Stimulated activated CD8-positive, alpha-beta memory T cell treated with anti-CD3 and anti-CD28 coated beads, Interleukin-12 subunit alpha, Interleukin-12 subunit beta, amount 100 ng/mL, for 24 hours (primary cell): ENCODE data around the gene THBS2.
"Not testable (repeated sequence)": the region's sequence is repeated elsewhere in the genome, so short reads cannot be mapped to it uniquely, and the experiment has no call there.

ENCODE experiments used
- DNase-seq: peaks from one replicate; pipeline ENCODE4 v3.0.0-alpha.2; 2020; ENCODE audit errors: extremely low read depth

The THBS2 gene

GRCh38 chr6:169271877-169272216 lies 18.2 kb upstream of the THBS2 start:
- DNase-seq: no peak

- no peak for DNase-seq
Observed at GRCh38 chr6:169271158-169271876, 17.7 kb upstream of the THBS2 start.

DNA sequence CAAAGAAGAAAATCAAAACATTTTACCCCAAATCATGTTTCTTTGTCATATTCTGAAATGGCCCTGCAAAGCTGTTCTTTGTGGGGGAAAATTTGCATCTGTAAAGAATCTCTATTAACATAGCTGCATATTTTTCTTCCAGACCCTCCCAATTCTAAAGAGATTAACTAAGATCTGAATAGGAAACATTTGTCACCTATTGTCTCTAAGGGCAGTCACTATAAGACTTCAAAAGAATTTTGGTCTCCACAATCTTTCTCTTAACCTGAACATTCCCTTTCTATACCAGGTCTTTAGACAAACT lies 16.4 kb upstream of the THBS2 start:
- not testable (repeated sequence) for DNase-seq

DNA sequence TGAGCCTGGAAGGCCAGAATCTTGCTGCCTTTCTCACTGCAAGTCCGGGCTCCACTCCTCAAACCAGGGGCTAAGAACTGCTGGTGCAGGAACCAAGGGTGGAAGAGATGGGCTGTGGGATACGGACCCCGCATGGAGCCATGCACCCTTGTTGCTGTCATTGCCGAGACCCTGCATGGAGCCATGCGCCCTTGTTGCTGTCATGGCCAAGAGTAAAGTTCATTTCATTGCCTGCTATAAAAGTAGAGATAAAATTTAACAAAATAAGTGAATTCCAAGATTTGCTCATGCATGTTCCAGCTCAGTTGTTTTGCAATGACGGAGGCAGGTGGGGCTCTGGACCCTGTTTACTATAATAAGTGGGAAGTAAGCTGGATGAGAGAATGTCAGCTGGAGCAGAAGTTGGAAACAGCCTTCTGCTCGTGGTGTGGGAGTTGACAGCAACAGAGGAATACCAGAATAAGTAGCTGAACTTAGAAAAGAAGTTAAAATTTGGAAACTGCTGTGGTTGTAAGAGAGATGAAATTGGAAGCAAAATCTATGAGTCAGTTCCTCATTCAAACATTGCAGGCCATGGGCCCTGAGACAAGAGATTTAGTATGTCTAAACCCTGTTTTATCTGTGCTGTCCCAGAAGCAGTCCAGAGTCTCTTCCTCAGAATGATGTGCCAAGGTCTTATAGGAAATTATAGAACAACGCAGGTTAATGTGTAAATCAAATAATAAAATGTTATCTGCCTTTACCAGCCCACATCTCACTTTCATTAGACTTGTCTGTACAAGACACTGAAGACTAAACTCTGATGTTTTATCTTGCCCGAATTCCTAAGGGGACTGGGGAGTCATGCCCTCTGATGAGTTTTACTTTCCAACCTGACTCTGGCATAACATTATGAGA lies 15.8 kb upstream of the THBS2 start:
- DNase-seq: no peak

DNA sequence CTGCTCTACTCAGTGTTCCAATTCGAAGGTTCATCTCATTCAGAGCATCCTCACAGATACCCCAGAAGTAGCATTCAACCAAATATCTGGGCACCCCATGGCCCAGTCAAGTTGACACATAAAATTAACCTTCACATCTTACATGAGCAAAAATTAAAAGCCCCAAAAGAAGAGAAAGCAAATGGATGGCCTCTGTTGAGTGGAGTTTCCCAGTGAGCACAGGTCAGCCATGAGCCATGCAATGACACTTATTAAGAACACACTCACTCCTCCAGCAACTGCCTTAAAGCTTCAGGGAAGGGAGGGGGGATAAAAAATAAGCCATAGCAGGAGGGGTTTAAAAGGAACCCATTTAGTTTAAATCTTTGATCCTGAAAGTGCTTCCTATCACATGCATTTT lies 14.6 kb upstream of the THBS2 start:
- no peak for DNase-seq

DNA sequence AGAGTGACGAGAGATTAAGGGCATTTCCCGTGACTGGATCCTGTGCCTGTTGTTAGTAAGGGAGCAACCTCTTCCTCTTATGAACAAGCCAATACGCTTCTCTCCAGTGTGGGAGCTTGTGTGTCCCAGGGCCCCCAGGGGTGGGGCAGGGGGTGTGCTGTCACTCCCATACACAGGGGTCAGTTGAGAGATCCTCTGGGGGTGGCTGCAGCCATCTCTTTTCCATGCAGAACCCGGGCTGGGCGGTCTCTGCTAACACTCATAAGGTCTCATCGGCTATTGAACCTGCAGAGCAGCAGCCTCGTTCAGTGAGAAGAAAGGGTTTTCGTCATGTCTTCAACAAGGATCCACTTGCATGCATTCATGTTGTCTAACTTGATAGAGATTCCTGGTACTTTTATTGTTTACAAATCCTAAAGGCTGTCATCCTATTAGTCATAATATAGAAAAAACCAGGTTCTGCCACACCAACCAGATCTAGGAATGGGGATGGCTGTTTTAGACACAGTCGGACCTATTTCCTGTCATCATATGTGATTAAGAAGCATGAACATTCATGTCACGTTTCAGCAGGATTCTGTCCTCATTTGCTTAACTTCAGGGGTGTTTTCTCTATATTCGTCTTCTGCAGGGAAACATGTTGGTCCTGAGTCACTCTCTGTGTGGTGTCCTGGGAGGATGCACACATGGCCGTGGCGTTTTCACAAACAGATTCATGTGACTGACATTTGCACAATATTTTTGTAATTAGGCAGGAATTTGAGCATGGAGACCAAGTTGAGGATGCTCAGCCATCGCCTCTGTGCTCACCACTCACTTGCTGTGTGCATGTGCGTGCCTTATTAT lies 13.3 kb upstream of the THBS2 start:
- DNase-seq: no peak

- no peak for DNase-seq
Observed at GRCh38 chr6:169266261-169266660, 12.6 kb upstream of the THBS2 start.

DNA sequence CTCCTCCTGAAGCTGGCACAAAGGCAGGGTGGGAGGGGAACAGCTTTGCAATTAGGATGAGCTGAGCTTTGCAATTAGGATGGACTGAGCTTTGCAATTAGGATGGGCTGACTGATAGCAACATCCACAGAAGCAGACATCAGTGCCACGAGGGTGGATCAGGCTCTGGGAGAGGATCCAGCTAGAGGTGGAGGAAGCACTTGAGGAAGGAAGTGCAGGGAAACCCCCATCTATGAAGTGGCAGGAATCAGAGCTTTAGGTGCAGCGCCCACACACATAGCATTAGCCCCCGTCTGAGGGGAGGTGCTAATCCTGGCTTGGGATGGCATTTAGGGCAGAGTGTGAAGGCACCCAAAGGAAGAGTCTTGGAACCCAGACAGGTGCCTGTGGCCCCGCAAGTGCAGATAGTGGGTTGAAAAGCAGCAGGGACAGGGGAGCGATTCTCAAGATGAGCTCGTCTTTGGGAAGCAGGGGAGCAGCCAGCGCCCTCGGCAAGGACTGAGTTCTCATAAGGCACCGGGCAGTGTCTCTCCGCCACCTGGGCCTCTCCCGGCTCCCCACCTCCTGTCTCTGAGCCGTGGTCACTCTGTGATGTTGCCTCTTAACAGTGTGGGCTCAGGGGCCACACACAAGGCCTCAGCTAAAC lies 12.0 kb upstream of the THBS2 start:
- DNase-seq: no peak

DNA sequence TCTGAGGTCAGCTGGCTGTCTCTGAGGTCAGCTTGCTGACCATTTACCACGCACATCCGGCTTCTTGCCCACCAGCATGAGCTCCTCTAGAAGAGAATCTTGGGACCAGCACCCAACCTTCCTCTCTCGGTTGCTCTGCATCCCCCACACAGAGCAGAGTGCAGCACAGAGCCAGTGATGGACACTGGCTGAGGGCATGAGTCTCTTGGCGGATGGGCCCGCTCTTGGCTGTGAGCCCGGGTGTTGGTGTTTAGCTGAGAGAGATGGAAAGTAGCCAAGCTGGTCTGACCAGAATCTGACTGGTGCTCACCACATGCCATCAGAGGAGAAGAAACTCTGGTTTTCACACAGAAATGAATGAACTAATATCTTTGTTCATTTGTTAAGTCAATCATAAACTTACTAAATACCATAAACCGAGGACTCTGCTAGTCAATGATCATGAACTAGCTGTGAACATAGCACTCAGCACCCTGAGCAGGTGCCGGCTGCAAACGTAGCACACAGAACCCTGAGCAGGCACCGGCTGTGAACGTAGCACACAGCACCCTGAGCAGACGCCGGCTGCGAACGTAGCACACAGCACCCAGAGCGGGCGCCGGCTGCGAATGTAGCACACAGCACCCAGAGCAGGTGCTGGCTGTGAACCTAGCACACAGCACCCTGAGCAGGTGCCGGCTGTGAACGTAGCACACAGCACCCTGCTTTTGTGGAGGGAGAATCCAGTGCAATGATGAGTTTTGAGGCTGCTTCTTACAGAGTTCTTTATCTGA lies 10.4 kb upstream of the THBS2 start:
- no peak for DNase-seq

DNA sequence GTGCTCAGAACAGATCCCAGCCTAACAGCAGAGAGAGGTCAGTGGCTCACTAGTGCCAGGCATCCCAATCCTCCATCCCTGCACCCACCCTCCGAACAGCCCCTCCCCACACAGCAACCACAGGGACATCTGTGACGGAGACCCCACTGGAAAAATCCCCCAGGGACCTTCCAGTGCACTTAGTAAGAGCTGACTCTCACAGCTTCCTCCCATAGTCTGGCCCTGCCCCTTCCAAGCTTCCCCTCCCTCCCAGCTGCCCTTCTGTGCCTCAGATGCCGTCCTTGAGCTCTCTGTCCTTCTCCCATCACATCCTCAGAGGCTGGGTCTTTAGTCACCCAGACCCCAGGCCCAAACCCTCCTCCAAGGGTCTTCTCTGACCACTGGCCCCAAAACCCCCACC lies 9.7 kb upstream of the THBS2 start:
- DNase-seq: no peak

DNA sequence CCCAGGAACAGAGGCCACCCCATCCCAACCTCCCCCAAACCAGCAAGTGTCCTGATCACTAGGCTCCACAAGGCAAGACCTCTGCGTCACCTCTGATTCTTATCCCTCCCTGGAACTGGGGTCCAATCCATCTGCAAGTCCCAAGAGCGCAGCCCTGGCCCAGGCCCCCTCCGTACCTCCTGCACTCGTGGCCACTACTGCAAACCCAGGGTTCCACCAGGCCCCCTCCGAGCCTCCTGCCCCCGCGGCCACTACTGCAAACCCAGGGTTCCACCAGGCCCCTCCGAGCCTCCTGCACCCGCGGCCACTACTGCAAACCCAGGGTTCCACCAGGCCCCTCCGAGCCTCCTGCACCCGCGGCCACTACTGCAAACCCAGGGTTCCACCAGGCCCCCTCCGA lies 9.0 kb upstream of the THBS2 start:
- DNase-seq: not testable (repeated sequence)

DNA sequence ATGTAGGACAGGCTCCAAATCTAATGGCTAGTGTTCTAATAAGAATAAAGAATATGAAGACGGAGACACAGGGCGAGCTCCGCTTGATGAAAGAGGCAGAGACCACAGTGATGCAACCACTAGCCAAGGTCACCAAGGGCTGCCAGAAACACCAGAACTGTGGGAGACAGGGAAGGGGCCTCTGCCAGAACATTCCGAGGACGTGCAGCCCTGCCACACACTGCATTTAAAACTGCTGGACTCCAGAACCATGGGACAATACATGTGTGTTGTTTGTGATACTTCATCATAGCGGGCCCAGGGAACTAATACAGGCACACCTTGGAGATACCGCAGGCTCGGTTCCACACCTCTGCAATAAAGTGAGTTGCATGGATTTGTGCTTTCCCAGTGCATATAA lies 2.9 kb upstream of the THBS2 start:
- no peak for DNase-seq

DNA sequence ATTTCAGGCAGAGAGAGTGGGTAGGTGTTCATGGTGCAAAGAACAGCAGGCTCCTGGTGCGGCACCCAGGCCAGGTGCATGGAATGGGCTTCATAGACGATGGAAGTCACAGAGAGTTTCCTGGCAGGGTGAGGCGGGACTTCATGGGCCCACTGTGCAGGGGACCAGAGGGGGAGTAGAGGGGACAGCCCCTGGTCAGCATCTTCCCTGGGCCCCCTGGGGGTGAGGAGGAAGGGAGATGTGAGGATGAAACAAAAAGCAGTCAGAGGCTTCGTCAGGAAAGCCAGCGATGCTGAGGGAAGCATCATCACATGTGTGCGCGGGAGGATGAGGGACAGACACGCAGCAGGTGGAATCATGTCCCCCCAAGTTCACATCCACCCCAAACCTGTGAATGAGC lies 2.4 kb upstream of the THBS2 start:
- no peak for DNase-seq

- no peak for DNase-seq
Observed at GRCh38 chr6:169255643-169256042, 2.0 kb upstream of the THBS2 start.

GRCh38 chr6:169254456-169255316 lies 1.0 kb upstream of the THBS2 start:
- DNase-seq: no peak

GRCh38 chr6:169252505-169253189 lies 999 bp downstream of the THBS2 start:
- no peak for DNase-seq

DNA sequence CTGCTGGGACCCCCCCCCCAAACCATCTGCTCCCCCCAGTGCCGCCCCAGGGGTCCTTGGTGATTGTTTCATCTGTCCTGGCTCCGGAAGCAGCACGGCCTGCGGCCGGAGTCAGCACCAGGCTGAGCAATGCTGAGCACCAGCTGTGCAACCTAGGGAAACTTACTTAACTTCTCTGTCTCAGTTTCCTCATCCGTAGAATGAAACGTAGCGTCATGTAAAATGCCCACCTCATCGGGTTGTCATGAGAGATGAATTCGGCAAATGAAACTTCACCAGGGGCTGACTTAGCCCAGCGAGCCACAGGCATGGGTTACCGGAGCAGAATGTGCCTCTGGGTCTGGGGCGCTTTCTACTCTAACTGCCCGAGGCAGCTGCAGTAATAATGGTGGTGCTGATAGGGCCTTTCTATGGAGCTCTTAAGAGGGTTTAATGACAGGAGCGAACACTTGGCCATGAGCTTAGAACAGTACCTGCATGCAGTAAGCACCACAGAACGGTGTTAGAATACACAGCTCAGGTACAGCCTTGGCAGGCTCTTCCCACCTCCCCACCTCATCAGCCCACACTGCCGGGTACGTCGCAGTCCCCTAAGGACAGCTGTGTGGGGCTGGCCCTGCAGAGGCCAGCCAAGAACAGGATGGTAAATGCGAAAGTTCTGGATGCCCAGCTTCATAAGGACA lies 1.7 kb downstream of the THBS2 start:
- no peak for DNase-seq

DNA sequence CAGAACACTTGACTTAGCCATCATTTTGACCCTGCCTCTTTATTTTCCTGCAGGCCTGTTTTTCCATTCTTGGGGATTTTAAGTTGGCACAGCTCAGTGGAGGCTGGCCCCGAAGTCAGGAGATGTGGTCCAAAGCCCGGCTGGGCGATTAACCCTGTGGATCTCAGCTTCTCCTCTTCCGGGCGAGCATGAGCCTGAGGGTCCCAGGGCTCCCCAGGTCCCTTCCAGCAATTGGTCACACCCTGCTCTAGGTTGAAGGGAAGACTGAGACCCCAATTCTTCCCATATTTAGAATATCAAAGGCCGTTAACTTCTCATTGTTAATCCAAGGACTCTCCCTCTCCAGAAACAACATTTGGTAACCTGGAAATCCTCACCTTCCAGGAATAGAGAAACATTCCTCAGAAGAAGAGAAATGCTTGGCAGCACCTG lies 2.3 kb downstream of the THBS2 start:
- no peak for DNase-seq

- DNase-seq: no peak
Observed at GRCh38 chr6:169250660-169251059, 3.0 kb downstream of the THBS2 start.
